ENCODE data around the gene KLK15.

KLK15 gene, protein sequence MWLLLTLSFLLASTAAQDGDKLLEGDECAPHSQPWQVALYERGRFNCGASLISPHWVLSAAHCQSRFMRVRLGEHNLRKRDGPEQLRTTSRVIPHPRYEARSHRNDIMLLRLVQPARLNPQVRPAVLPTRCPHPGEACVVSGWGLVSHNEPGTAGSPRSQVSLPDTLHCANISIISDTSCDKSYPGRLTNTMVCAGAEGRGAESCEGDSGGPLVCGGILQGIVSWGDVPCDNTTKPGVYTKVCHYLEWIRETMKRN

DNA sequence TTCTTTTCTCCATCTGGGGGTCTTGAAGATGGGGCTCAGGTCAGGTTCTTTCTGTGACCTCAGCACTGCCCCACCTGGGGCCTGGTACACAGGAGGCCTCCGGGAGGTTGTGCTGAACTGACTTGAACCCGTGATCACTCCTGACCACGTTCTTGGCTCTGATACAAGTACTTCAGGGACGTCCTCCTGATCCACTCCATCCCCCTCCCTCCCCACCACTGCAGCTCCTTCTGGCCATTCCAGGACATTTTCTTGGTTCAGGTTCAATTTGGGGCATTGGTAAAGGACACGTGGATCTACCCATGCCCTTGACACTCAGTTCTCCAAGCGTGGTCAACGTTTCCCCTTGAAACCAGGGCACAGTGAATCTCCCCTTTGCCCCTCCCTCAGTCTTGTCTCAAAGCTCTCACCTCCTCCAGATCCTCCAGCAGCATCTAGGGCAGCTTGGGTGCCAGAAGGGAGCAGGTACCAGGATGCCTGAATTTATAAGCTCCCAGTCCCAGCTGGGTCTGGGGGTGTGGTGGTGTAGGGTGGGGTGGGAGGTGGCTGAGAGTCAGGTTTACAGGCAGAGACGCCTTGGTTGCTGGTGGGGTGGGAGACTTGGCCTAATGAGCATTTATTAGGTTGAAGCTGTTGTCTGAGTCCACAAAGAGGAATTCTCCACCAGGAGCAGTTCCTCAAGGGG lies at the start of gene KLK15:
Gene KLK15, minus strand, starts transcription at position 458 of the 685 bp plus-strand sequence. CDS start 2,082 bp downstream, outside the sequence.
- H3K9ac ChIP-seq (ENCODE audit: low read length), result no peak within 1 kb of the TSS
- peaks cover 0 to 34% of the 10 kb centered on the region in 2 donors for H3K27me3 ChIP-seq (ENCODE audit: control insufficient read depth in 1 of 2, insufficient read depth in 2 of 2, low read length in 2 of 2)
- H3K9me3 ChIP-seq (ENCODE audit: low read length), result no peaks in the 10 kb centered on the region
- H3K4me3 ChIP-seq (ENCODE audit: low read depth in 1 of 2, low read length in 2 of 2), result no peak within 1 kb of the TSS
- H3K4me1 ChIP-seq (ENCODE audit: insufficient read depth, low read length), result peaks cover 9% of the 10 kb centered on the region
- H3K27ac ChIP-seq (ENCODE audit: low read depth, low read length), result no peak within 1 kb of the TSS
- H3K36me3 ChIP-seq (ENCODE audit: insufficient read depth, low read length), result no peaks in the 10 kb centered on the region

GRCh38 chr19:50882188-50882587 lies 48.8 kb upstream of the KLK15 start:
- Histone ChIP-seq H3K9me3 (ENCODE audit: low read length) (no peaks in the 10 kb centered on the region), H3K36me3 (ENCODE audit: insufficient read depth, low read length) (no peaks in the 10 kb centered on the region), H3K27ac (ENCODE audit: low read depth, low read length) (no peak overlapping the region), H3K4me1 (ENCODE audit: insufficient read depth, low read length) (no peaks in the 10 kb centered on the region), H3K4me3 (ENCODE audit: low read depth in 1 of 2, low read length in 2 of 2) (no peak overlapping the region), H3K27me3 (ENCODE audit: control insufficient read depth in 1 of 2, insufficient read depth in 2 of 2, low read length in 2 of 2) (peaks cover 5 to 19% of the 10 kb centered on the region in 2 donors), H3K9ac (ENCODE audit: low read length) (no peak overlapping the region)

GRCh38 chr19:50880241-50880640 lies 46.9 kb upstream of the KLK15 start:
- Histone ChIP-seq H3K27me3 (ENCODE audit: control insufficient read depth in 1 of 2, insufficient read depth in 2 of 2, low read length in 2 of 2) (peaks cover 12 to 26% of the 10 kb centered on the region in 2 donors), H3K27ac (ENCODE audit: low read depth, low read length) (no peak overlapping the region), H3K9me3 (ENCODE audit: low read length) (no peaks in the 10 kb centered on the region), H3K9ac (ENCODE audit: low read length) (no peak overlapping the region), H3K36me3 (ENCODE audit: insufficient read depth, low read length) (no peaks in the 10 kb centered on the region), H3K4me3 (ENCODE audit: low read depth in 1 of 2, low read length in 2 of 2) (no peak overlapping the region), H3K4me1 (ENCODE audit: insufficient read depth, low read length) (no peaks in the 10 kb centered on the region)

DNA sequence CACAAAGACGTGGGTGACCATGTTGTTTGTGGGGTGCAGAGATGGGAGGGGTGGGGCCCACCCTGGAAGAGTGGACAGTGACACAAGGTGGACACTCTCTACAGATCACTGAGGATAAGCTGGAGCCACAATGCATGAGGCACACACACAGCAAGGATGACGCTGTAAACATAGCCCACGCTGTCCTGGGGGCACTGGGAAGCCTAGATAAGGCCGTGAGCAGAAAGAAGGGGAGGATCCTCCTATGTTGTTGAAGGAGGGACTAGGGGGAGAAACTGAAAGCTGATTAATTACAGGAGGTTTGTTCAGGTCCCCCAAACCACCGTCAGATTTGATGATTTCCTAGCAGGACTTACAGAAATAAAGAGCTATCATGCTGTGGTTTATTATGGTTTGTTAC lies 45.5 kb upstream of the KLK15 start:
- Histone ChIP-seq H3K36me3 (ENCODE audit: insufficient read depth, low read length) (no peaks in the 10 kb centered on the region), H3K9ac (ENCODE audit: low read length) (no peak overlapping the region), H3K27me3 (ENCODE audit: control insufficient read depth in 1 of 2, insufficient read depth in 2 of 2, low read length in 2 of 2) (peaks cover 12 to 34% of the 10 kb centered on the region in 2 donors), H3K27ac (ENCODE audit: low read depth, low read length) (no peak overlapping the region), H3K4me3 (ENCODE audit: low read depth in 1 of 2, low read length in 2 of 2) (no peak overlapping the region), H3K4me1 (ENCODE audit: insufficient read depth, low read length) (no peaks in the 10 kb centered on the region), H3K9me3 (ENCODE audit: low read length) (no peaks in the 10 kb centered on the region)

DNA sequence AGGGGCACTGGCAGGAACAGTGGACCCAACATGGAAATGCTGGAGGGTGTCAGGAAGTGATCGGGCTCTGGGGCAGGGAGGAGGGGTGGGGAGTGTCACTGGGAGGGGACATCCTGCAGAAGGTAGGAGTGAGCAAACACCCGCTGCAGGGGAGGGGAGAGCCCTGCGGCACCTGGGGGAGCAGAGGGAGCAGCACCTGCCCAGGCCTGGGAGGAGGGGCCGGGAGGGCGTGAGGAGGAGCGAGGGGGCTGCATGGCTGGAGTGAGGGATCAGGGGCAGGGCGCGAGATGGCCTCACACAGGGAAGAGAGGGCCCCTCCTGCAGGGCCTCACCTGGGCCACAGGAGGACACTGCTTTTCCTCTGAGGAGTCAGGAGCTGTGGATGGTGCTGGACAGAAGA lies 44.0 kb upstream of the KLK15 start:
- H3K4me3 ChIP-seq (ENCODE audit: low read depth in 1 of 2, low read length in 2 of 2), result no peak overlapping the region
- peaks cover 12 to 37% of the 10 kb centered on the region in 2 donors for H3K27me3 ChIP-seq (ENCODE audit: control insufficient read depth in 1 of 2, insufficient read depth in 2 of 2, low read length in 2 of 2)
- no peaks in the 10 kb centered on the region for H3K4me1 ChIP-seq (ENCODE audit: insufficient read depth, low read length)
- no peaks in the 10 kb centered on the region for H3K36me3 ChIP-seq (ENCODE audit: insufficient read depth, low read length)
- no peak overlapping the region for H3K27ac ChIP-seq (ENCODE audit: low read depth, low read length)
- no peaks in the 10 kb centered on the region for H3K9me3 ChIP-seq (ENCODE audit: low read length)
- H3K9ac ChIP-seq (ENCODE audit: low read length), result no peak overlapping the region

DNA sequence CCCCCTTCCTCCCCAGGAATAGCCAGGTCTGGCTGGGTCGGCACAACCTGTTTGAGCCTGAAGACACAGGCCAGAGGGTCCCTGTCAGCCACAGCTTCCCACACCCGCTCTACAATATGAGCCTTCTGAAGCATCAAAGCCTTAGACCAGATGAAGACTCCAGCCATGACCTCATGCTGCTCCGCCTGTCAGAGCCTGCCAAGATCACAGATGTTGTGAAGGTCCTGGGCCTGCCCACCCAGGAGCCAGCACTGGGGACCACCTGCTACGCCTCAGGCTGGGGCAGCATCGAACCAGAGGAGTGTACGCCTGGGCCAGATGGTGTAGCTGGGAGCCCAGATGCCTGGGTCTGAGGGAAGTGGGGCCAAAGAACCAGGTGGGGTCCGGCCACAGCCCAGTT lies 43.1 kb upstream of the KLK15 start:
- Histone ChIP-seq H3K9ac (ENCODE audit: low read length) (no peak overlapping the region), H3K36me3 (ENCODE audit: insufficient read depth, low read length) (no peaks in the 10 kb centered on the region), H3K4me3 (ENCODE audit: low read depth in 1 of 2, low read length in 2 of 2) (no peak overlapping the region), H3K9me3 (ENCODE audit: low read length) (no peaks in the 10 kb centered on the region), H3K27me3 (ENCODE audit: control insufficient read depth in 1 of 2, insufficient read depth in 2 of 2, low read length in 2 of 2) (peaks cover 12 to 37% of the 10 kb centered on the region in 2 donors), H3K4me1 (ENCODE audit: insufficient read depth, low read length) (no peaks in the 10 kb centered on the region), H3K27ac (ENCODE audit: low read depth, low read length) (no peak overlapping the region)

GRCh38 chr19:50875795-50876422 lies 42.5 kb upstream of the KLK15 start:
- Histone ChIP-seq H3K27me3 (ENCODE audit: control insufficient read depth in 1 of 2, insufficient read depth in 2 of 2, low read length in 2 of 2) (peaks cover 12 to 37% of the 10 kb centered on the region in 2 donors), H3K4me1 (ENCODE audit: insufficient read depth, low read length) (no peaks in the 10 kb centered on the region), H3K9me3 (ENCODE audit: low read length) (no peaks in the 10 kb centered on the region), H3K4me3 (ENCODE audit: low read depth in 1 of 2, low read length in 2 of 2) (no peak overlapping the region), H3K27ac (ENCODE audit: low read depth, low read length) (no peak overlapping the region), H3K36me3 (ENCODE audit: insufficient read depth, low read length) (no peaks in the 10 kb centered on the region), H3K9ac (ENCODE audit: low read length) (no peak overlapping the region)

- Histone ChIP-seq H3K27me3 (ENCODE audit: control insufficient read depth in 1 of 2, insufficient read depth in 2 of 2, low read length in 2 of 2) (peaks cover 12 to 43% of the 10 kb centered on the region in 2 donors), H3K9ac (ENCODE audit: low read length) (no peak overlapping the region), H3K4me1 (ENCODE audit: insufficient read depth, low read length) (no peaks in the 10 kb centered on the region), H3K36me3 (ENCODE audit: insufficient read depth, low read length) (no peaks in the 10 kb centered on the region), H3K27ac (ENCODE audit: low read depth, low read length) (no peak overlapping the region), H3K4me3 (ENCODE audit: low read depth in 1 of 2, low read length in 2 of 2) (no peak overlapping the region), H3K9me3 (ENCODE audit: low read length) (no peaks in the 10 kb centered on the region)
Observed at GRCh38 chr19:50874211-50874610, 40.8 kb upstream of the KLK15 start.

DNA sequence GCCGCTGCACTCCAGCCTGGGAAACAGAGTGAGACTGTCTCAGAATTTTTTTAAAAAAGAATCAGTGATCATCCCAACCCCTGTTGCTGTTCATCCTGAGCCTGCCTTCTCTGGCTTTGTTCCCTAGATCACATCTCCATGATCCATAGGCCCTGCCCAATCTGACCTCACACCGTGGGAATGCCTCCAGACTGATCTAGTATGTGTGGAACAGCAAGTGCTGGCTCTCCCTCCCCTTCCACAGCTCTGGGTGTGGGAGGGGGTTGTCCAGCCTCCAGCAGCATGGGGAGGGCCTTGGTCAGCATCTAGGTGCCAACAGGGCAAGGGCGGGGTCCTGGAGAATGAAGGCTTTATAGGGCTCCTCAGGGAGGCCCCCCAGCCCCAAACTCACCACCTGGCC lies 39.7 kb upstream of the KLK15 start, which contains the start of gene KLK2:
Gene KLK2, plus strand, starts transcription at position 384 of the 400 bp plus-strand sequence. CDS start 35 bp downstream, outside the sequence.
- Histone ChIP-seq H3K27ac (ENCODE audit: low read depth, low read length) (no peak within 1 kb of the TSS), H3K4me3 (ENCODE audit: low read depth in 1 of 2, low read length in 2 of 2) (no peak within 1 kb of the TSS), H3K27me3 (ENCODE audit: control insufficient read depth in 1 of 2, insufficient read depth in 2 of 2, low read length in 2 of 2) (peaks cover 9 to 34% of the 10 kb centered on the region in 2 donors)

DNA sequence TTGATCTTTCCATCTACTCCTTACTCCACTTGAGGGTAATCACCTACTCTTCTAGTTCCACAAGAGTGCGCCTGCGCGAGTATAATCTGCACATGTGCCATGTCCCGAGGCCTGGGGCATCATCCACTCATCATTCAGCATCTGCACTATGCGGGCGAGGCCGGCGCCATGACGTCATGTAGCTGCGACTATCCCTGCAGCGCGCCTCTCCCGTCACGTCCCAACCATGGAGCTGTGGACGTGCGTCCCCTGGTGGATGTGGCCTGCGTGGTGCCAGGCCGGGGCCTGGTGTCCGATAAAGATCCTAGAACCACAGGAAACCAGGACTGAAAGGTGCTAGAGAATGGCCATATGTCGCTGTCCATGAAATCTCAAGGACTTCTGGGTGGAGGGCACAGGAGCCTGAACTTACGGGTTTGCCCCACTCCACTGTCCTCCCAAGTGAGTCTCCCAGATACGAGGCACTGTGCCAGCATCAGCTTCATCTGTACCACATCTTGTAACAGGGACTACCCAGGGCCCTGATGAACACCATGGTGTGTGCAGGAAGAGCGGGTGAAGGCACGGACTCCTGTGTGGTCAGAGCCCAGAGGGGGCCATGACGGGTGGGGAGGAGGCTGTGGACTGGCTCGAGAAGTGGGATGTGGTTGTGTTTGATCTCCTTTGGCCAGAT lies 37.2 kb upstream of the KLK15 start:
- Histone ChIP-seq H3K9ac (ENCODE audit: low read length) (no peak overlapping the region), H3K9me3 (ENCODE audit: low read length) (no peaks in the 10 kb centered on the region), H3K27me3 (ENCODE audit: control insufficient read depth in 1 of 2, insufficient read depth in 2 of 2, low read length in 2 of 2) (peaks cover 0 to 20% of the 10 kb centered on the region in 2 donors), H3K4me3 (ENCODE audit: low read depth in 1 of 2, low read length in 2 of 2) (no peak overlapping the region), H3K36me3 (ENCODE audit: insufficient read depth, low read length) (no peaks in the 10 kb centered on the region), H3K4me1 (ENCODE audit: insufficient read depth, low read length) (no peaks in the 10 kb centered on the region), H3K27ac (ENCODE audit: low read depth, low read length) (no peak overlapping the region)

More for the DNA sequence above, 39.7 kb upstream of the KLK15 start, which contains the start of gene KLK2:
- Histone ChIP-seq H3K36me3 (ENCODE audit: insufficient read depth, low read length) (no peaks in the 10 kb centered on the region), H3K4me1 (ENCODE audit: insufficient read depth, low read length) (no peaks in the 10 kb centered on the region), H3K9ac (ENCODE audit: low read length) (no peak within 1 kb of the TSS), H3K9me3 (ENCODE audit: low read length) (no peaks in the 10 kb centered on the region)

GRCh38 chr19:50869479-50869878 lies 36.1 kb upstream of the KLK15 start:
- H3K9me3 ChIP-seq (ENCODE audit: low read length), result no peaks in the 10 kb centered on the region
- peaks cover 0 to 10% of the 10 kb centered on the region in 2 donors for H3K27me3 ChIP-seq (ENCODE audit: control insufficient read depth in 1 of 2, insufficient read depth in 2 of 2, low read length in 2 of 2)
- no peak overlapping the region for H3K27ac ChIP-seq (ENCODE audit: low read depth, low read length)
- H3K4me1 ChIP-seq (ENCODE audit: insufficient read depth, low read length), result no peaks in the 10 kb centered on the region
- no peaks in the 10 kb centered on the region for H3K36me3 ChIP-seq (ENCODE audit: insufficient read depth, low read length)
- no peak overlapping the region for H3K4me3 ChIP-seq (ENCODE audit: low read depth in 1 of 2, low read length in 2 of 2)
- H3K9ac ChIP-seq (ENCODE audit: low read length), result no peak overlapping the region

All from muscle layer of colon (tissue), 2 donors.